GM21619 (cell line): ENCODE data around the gene TFE3.
"Not testable (repeated sequence)": the region's sequence is repeated elsewhere in the genome, so short reads cannot be mapped to it uniquely, and the experiment has no call there.

Experiments
- ATAC-seq: cut with Tn5 transposase; IDR thresholded peaks from one replicate; pipeline ENCODE4 v1.9.1; 2021; ENCODE audit not compliant: unreplicated experiment

TFE3 gene

GRCh38 chrX:49002091-49002935, 40.8 kb downstream of the TFE3 start, which contains the start of gene GRIPAP1:
Gene GRIPAP1, minus strand, starts transcription at chrX:49002264. Its CDS starts 35 bp downstream, at chrX:49002229.
- peak; percentile 73 for ATAC-seq

- ATAC-seq: peak; percentile 19
Observed at GRCh38 chrX:49001521-49002090, 41.6 kb downstream of the TFE3 start.

- ATAC-seq: no peak
Observed at GRCh38 chrX:49000636-49001035, 42.5 kb downstream of the TFE3 start.

- no peak for ATAC-seq
Observed at GRCh38 chrX:48999030-48999429, 44.1 kb downstream of the TFE3 start.

GRCh38 chrX:48998391-48998790, 44.8 kb downstream of the TFE3 start:
- ATAC-seq: no peak

- no peak for ATAC-seq
Observed at GRCh38 chrX:48997865-48998264, 45.3 kb downstream of the TFE3 start.

GRCh38 chrX:48997455-48997854, 45.7 kb downstream of the TFE3 start:
- ATAC-seq: no peak

- no peak for ATAC-seq
Observed at GRCh38 chrX:48996969-48997368, 46.2 kb downstream of the TFE3 start.

- ATAC-seq: no peak
Observed at GRCh38 chrX:48992341-48992740, 50.8 kb downstream of the TFE3 start.

GRCh38 chrX:48989483-48989882, 53.7 kb downstream of the TFE3 start:
- no peak for ATAC-seq

GRCh38 chrX:48983896-48984295, 59.3 kb downstream of the TFE3 start:
- ATAC-seq: no peak

GRCh38 chrX:48983081-48983480, 60.1 kb downstream of the TFE3 start:
- ATAC-seq: no peak

- ATAC-seq: no peak
Observed at GRCh38 chrX:48981178-48981577, 62.0 kb downstream of the TFE3 start.

GRCh38 chrX:48980341-48980740, 62.8 kb downstream of the TFE3 start:
- not testable (repeated sequence) for ATAC-seq
